GM12873 (cell line): ENCODE measurements around the gene ATOSA.

Experiments used
- CTCF ChIP-seq: IDR thresholded peaks from 2 replicates; pipeline ENCODE4 v1.5.1; 2012; ENCODE audit warnings: low read depth, mild to moderate bottlenecking, moderate library complexity, low read length, control low read depth; ENCODE audit not compliant: insufficient read depth; ENCODE audit errors: missing control alignments

ATOSA gene

GRCh38 chr15:52715411-52715810, 36.2 kb upstream of the ATOSA start:
- TF ChIP-seq CTCF: no peak

- TF ChIP-seq CTCF: no peak
Observed at GRCh38 chr15:52714968-52715367, 35.8 kb upstream of the ATOSA start.

GRCh38 chr15:52710708-52711389, 31.7 kb upstream of the ATOSA start:
- no peak for TF ChIP-seq CTCF

- no peak for TF ChIP-seq CTCF
Observed at GRCh38 chr15:52710050-52710707, 31.0 kb upstream of the ATOSA start.

- no peak for TF ChIP-seq CTCF
Observed at GRCh38 chr15:52709187-52709981, 30.2 kb upstream of the ATOSA start.

- TF ChIP-seq CTCF: no peak
Observed at GRCh38 chr15:52706091-52706490, 26.9 kb upstream of the ATOSA start.

- no peak for TF ChIP-seq CTCF
Observed at GRCh38 chr15:52702390-52702789, 23.2 kb upstream of the ATOSA start.
